SK-N-SH treated with all-trans-retinoic acid at 6 μM for 48 hours (cell line): ENCODE results near the gene KCNH2.

ENCODE experiments used
- ESRRG ChIP-seq: fragments of 250-450 bp; sonication (Bioruptor Pico); IDR thresholded peaks from 2 replicates; pipeline ENCODE4 v1.6.1; 2021; ENCODE audit warnings: mild to moderate bottlenecking
- POU6F1 ChIP-seq: fragments of 250-450 bp; sonication (Bioruptor Pico); IDR thresholded peaks from 2 replicates; pipeline ENCODE4 v1.8.0; 2021; ENCODE audit warnings: low read depth, mild to moderate bottlenecking, moderate library complexity, borderline replicate concordance
- SNAI2 ChIP-seq: fragments of 250-450 bp; sonication (Bioruptor Pico); IDR thresholded peaks from 2 replicates; pipeline ENCODE4 v1.5.0; 2020; ENCODE audit warnings: mild to moderate bottlenecking, moderate library complexity
- TSHZ2 ChIP-seq: fragments of 250-450 bp; sonication (Bioruptor Pico); IDR thresholded peaks from 2 replicates; pipeline ENCODE4 v1.5.0; 2020; ENCODE audit warnings: mild to moderate bottlenecking, moderate library complexity
- ZNF70 ChIP-seq: fragments of 450-650 bp; formaldehyde crosslinking; IDR thresholded peaks from 2 replicates; pipeline ENCODE4 v1.5.0; 2020; ENCODE audit warnings: mild to moderate bottlenecking, moderate library complexity

- no peak for TF ChIP-seq ESRRG (CRISPR knock-in tag)
- TF ChIP-seq TSHZ2 (CRISPR knock-in tag) = no peak
- TF ChIP-seq ZNF70 = no peak
- no peak for TF ChIP-seq SNAI2 (CRISPR knock-in tag)
- TF ChIP-seq POU6F1 (CRISPR knock-in tag) = no peak
These were observed 40.1 kb downstream of the KCNH2 start for GRCh38 chr7:150937848-150938561.
